KG1 (cell line): ENCODE measurements around the gene SH3GL1.

ENCODE experiments used
- DNase-seq: peaks from one replicate; lab custom pipeline; 2025; lab: John Stamatoyannopoulos, UW

The SH3GL1 gene

GRCh38 chr19:4431808-4432674 lies 31.7 kb upstream of the SH3GL1 start:
- DNase-seq = no peak

- no peak for DNase-seq
Observed at GRCh38 chr19:4431296-4431695, 30.9 kb upstream of the SH3GL1 start.

DNA sequence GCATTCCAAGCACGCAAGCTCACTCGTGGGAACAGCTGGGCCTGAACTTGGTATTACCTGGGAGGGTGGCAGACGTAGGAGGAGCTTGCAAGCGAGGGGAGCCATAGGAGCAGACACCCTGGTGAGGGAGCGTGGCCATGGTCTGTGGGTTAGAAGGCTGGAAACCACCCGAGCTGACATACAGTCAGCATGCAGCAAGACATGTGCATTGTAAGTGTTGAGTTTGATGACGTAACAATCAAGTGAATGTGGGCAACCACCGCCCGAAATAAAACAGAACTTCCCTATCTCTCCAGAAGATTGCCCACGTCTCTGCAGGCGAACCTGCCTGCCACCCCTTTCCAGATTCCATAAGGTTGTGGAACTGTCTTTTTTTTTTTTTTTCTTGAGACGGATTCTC lies 30.4 kb upstream of the SH3GL1 start:
- DNase-seq = no peak

- no peak for DNase-seq
Observed at GRCh38 chr19:4429771-4430171, 29.4 kb upstream of the SH3GL1 start.

DNA sequence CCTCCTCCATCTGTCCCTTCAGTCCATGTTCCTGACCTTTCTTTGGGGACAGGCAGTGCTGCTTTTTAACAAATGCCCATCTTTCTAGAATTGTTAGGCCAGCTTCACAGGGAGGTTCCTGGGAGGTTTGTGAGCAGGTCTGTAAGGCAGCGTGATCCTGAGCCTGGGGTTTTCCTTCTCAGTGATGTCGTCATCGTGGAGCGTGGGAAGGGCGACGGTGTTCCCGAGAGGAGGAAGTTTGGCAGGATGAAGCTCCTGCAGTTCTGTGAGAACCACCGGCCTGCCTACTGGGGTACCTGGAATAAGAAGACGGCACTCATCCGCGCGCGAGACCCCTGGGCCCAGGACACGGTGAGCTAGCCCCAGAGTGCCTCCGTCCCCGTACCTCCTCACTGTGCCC lies 28.9 kb upstream of the SH3GL1 start:
- DNase-seq = no peak

GRCh38 chr19:4428326-4428975 lies 28.1 kb upstream of the SH3GL1 start:
- DNase-seq = no peak

DNA sequence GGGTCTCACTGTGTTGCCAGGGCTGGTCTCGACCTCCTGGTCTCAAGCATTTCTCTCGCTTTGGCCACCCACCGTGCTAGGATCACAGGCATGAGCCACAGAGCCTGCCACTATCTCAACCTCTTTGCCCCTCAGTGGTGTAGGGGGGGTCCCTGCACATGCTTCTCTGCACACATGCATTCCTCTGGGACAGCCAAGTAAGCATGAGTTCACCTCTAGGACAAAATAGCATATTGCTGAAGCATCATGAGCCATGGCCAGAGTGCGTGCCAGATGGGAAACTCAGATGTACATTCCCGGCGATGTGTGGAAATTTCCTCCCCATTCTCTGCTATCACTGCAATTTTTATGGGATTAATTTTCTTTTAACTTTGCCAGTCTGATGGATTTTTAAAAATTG lies 25.2 kb upstream of the SH3GL1 start:
- no peak for DNase-seq

DNA sequence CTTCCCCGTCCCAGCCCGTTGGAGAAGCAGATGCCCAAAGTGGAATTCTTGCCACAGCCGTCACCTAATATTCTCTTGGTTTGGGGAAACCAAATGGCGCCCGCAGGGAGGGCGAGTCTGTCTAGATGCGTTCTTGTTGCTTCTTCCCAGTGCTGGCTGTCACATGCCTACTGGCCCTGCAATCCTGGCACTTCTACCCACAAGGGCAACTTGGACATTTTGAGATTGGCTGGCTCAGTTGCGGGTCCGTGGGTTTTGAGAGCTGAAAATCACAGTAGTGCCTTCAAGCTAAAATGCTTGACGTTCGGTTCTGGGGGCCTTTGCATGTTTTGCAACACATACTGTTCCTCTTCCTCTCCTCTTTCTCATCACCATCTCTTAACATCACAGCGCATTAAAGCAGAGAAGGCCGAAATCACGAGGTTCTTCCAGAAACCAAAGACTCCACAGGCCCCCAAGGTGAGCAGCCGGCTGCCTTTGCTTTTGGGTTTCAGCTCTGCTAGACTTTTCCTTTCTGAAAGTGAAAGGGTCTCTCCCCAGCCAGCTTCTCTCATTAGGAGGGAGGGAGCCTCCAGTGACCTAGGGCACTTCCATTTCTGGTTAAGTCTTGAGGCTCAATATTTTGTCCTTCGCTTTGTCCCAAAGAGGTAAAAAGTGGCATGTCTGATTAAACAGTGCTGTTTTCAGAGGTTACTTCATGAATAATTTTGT lies 23.2 kb upstream of the SH3GL1 start:
- DNase-seq = no peak

- DNase-seq = no peak
Observed at GRCh38 chr19:4416268-4416667, 15.9 kb upstream of the SH3GL1 start.

DNA sequence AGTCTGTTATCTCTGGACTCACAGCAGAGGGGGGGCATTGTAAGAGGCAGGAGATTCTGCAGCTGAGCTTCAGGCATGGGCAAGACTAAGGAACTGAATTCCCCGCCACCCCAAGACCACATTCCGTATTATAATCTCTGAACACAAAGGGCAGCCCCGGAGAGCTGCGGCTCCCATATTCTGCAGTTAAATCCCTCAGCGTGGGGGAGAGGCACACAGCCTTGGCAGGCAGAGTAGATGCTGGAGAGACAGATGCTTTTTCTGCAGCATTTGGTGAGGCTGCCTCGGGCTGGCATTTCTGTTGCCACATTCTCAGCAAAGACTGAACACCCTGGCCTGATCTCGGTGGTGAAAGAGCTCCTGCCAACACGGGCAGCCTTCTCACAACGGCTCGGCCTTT lies 15.0 kb upstream of the SH3GL1 start:
- no peak for DNase-seq

GRCh38 chr19:4414800-4415321 lies 14.5 kb upstream of the SH3GL1 start:
- no peak for DNase-seq

- DNase-seq = no peak
Observed at GRCh38 chr19:4414144-4414799, 13.9 kb upstream of the SH3GL1 start.

GRCh38 chr19:4413588-4413987 lies 13.2 kb upstream of the SH3GL1 start:
- no peak for DNase-seq

- DNase-seq = no peak
Observed at GRCh38 chr19:4409123-4409933, 9.0 kb upstream of the SH3GL1 start.

DNA sequence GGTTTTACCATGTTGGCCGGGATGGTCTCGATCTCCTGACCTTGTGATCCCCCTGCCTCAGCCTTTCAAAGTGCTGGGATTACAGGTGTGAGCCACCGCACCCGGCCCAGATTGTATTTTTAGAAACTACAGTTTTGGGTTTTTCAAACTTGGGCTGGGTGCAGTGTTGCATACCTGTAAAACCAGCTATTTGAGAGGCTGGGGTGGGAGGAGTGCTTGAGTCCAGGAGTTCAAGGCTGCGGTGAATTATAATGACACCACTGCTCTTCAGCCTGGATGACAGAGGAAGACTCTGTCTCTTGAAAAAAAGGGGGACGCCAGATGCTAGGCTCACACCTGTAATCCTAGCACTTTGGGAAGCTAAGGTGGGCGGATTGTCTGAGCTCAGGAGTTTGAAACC lies 6.3 kb upstream of the SH3GL1 start:
- DNase-seq = no peak

- DNase-seq = no peak
Observed at GRCh38 chr19:4405977-4406376, 5.6 kb upstream of the SH3GL1 start.

GRCh38 chr19:4403005-4403761 lies 2.8 kb upstream of the SH3GL1 start:
- no peak for DNase-seq

DNA sequence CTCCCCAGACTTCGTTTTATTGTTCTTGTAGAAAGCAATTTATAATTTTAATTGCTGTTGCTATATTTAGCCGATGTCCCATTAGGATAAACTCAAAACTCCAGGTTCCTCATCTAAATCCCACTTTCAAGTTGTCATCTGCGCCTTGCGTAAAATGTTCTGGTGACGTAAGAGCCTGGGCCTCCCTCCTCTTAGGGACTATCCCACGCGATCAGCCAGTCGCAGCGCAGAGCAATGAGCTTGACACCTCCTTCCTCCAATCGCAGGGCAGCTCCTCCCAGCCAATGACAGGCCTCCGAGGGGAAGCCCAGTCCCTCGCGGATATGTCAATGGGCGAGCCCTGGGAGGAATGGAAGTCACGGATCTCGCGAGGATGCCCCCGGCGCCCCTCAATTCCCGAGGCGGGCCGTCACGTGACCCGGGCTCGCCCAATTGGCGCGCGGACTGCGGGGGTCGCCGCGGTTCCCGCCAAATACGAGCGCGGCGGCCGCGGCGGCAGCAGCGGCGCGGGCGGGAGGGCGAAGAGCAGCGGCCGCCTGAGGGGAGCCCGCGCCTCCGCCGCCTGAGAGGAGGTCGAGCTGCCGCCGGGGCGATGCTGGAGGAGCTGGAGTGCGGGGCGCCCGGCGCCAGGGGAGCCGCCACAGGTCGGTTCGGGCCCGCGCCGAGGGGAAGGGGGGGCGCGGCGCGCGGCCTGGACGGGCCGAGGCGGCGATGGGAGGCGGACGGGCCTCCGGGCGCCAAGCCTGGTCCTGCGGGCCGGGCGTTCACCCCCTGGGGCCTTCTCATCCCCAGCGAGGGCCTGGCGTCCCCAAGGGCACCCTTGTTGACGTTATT lies 2.0 kb upstream of the SH3GL1 start, which contains the start of gene CHAF1A:
CHAF1A (plus strand) TSS at position 470 of the 834 bp plus-strand sequence; CDS start at position 593, 123 bp downstream.
- DNase-seq = peak; percentile 97

DNA sequence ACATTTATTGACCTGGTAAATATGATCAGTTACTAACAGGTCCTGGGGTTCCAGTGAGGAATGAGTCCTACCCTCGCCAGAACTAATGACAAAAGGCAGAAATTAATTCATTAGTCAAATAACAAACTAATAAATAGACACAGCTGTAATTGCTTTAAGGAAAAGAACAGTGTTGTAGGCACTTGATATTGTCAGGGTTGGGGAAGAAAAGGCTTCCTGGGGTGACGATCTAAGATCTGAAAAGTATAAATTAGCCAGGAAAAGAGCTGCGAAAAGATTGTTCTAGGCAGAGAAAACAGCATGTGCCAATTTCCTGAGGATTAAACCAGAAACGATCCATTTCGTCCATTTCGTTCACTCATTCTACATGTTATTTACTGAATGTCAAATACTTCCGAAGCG lies 1.4 kb upstream of the SH3GL1 start:
- no peak for DNase-seq

DNA sequence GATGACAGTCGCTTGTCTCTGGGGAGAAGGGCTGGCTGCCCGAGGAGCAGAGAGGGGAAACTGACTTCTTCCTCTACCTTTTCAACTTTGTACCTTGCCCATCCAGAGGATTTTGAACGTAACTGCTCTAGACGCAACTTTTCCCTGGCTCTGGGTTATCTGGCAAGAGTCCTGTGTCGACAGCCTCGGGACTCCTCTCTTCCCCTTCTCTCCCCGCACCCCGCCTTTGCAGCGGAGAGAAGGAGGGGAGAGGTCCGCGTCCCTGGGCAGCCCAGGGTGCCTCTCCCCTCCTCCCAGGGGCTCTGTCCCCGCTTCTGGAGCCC lies 574 bp downstream of the SH3GL1 start:
- DNase-seq = no peak
